ENCODE data around the gene RBM4B.

Gene RBM4B

GRCh38 chr11:66625752-66626149 lies 51.9 kb downstream of the RBM4B start:
- Histone ChIP-seq H3K9ac (ENCODE audit: low read length) (no peak overlapping the region), H2AFZ (ENCODE audit: low read length) (no peak overlapping the region), H4K20me1 (ENCODE audit: insufficient read depth, low read length) (peaks cover 3% of the 10 kb centered on the region; the same call in 1 of the 2 replicates), H3K4me3 (ENCODE audit: low read depth, low read length, poor library complexity, severe bottlenecking) (no peak overlapping the region), H3F3A (ENCODE audit: insufficient read depth, low read length) (no peaks in the 10 kb centered on the region), H3K4me2 (ENCODE audit: low read length) (no peak overlapping the region), H3K4me1 (ENCODE audit: insufficient read depth, low read length, severe bottlenecking) (peaks cover 22% of the 10 kb centered on the region), H3K79me2 (ENCODE audit: insufficient read depth, low read length) (peaks cover 97% of the 10 kb centered on the region), H3K27me3 (ENCODE audit: insufficient read depth, low read length) (no peaks in the 10 kb centered on the region), H3K9me2 (ENCODE audit: low read depth, low read length) (no peaks in the 10 kb centered on the region), H3K36me3 (ENCODE audit: insufficient read depth, low read length) (peaks cover 99% of the 10 kb centered on the region), H3K9me3 (ENCODE audit: low read length) (no peaks in the 10 kb centered on the region), H3K27ac (ENCODE audit: low read depth, low read length, poor library complexity, severe bottlenecking) (no peak overlapping the region)
- TF ChIP-seq CTCF (IDR thresholded peaks at IDR 0.05; ENCODE audit: low read length) (no peak), EZH2 (IDR thresholded peaks at IDR 0.05; ENCODE audit: borderline replicate concordance, low read length) (no peak)

GRCh38 chr11:66625041-66625751 lies 52.5 kb downstream of the RBM4B start:
- peaks cover 98% of the 10 kb centered on the region for H3K36me3 ChIP-seq (ENCODE audit: insufficient read depth, low read length)
- peaks cover 3% of the 10 kb centered on the region; the same call in 1 of the 2 replicates for H4K20me1 ChIP-seq (ENCODE audit: insufficient read depth, low read length)
- no peak overlapping the region for H3K4me2 ChIP-seq (ENCODE audit: low read length)
- no peak for TF ChIP-seq EZH2 (IDR thresholded peaks at IDR 0.05; ENCODE audit: borderline replicate concordance, low read length)
- no peak for TF ChIP-seq CTCF (IDR thresholded peaks at IDR 0.05; ENCODE audit: low read length)
- no peaks in the 10 kb centered on the region for H3K9me2 ChIP-seq (ENCODE audit: low read depth, low read length)
- no peak overlapping the region for H3K27ac ChIP-seq (ENCODE audit: low read depth, low read length, poor library complexity, severe bottlenecking)
- H3K9me3 ChIP-seq (ENCODE audit: low read length), result no peaks in the 10 kb centered on the region
- H3K4me1 ChIP-seq (ENCODE audit: insufficient read depth, low read length, severe bottlenecking), result peaks cover 27% of the 10 kb centered on the region
- H3K9ac ChIP-seq (ENCODE audit: low read length), result no peak overlapping the region
- H2AFZ ChIP-seq (ENCODE audit: low read length), result no peak overlapping the region
- no peaks in the 10 kb centered on the region for H3K27me3 ChIP-seq (ENCODE audit: insufficient read depth, low read length)
- no peak overlapping the region for H3K4me3 ChIP-seq (ENCODE audit: low read depth, low read length, poor library complexity, severe bottlenecking)
- H3K79me2 ChIP-seq (ENCODE audit: insufficient read depth, low read length), result peaks cover 97% of the 10 kb centered on the region
- H3F3A ChIP-seq (ENCODE audit: insufficient read depth, low read length), result no peaks in the 10 kb centered on the region

GRCh38 chr11:66624450-66624849 lies 53.2 kb downstream of the RBM4B start:
- H3K27me3 ChIP-seq (ENCODE audit: insufficient read depth, low read length), result no peaks in the 10 kb centered on the region
- no peak overlapping the region for H2AFZ ChIP-seq (ENCODE audit: low read length)
- H3K4me1 ChIP-seq (ENCODE audit: insufficient read depth, low read length, severe bottlenecking), result peaks cover 34% of the 10 kb centered on the region
- H3K9me2 ChIP-seq (ENCODE audit: low read depth, low read length), result no peaks in the 10 kb centered on the region
- H3K36me3 ChIP-seq (ENCODE audit: insufficient read depth, low read length), result peaks cover 95% of the 10 kb centered on the region
- no peak for TF ChIP-seq CTCF (IDR thresholded peaks at IDR 0.05; ENCODE audit: low read length)
- TF ChIP-seq EZH2 (IDR thresholded peaks at IDR 0.05; ENCODE audit: borderline replicate concordance, low read length), result no peak
- no peaks in the 10 kb centered on the region for H3F3A ChIP-seq (ENCODE audit: insufficient read depth, low read length)
- H3K4me3 ChIP-seq (ENCODE audit: low read depth, low read length, poor library complexity, severe bottlenecking), result no peak overlapping the region
- H4K20me1 ChIP-seq (ENCODE audit: insufficient read depth, low read length), result peaks cover 3% of the 10 kb centered on the region; the same call in 1 of the 2 replicates
- no peaks in the 10 kb centered on the region for H3K9me3 ChIP-seq (ENCODE audit: low read length)
- H3K9ac ChIP-seq (ENCODE audit: low read length), result no peak overlapping the region
- H3K79me2 ChIP-seq (ENCODE audit: insufficient read depth, low read length), result peaks cover 97% of the 10 kb centered on the region
- H3K4me2 ChIP-seq (ENCODE audit: low read length), result no peak overlapping the region
- H3K27ac ChIP-seq (ENCODE audit: low read depth, low read length, poor library complexity, severe bottlenecking), result no peak overlapping the region

Measured in OCI-LY1 (cell line).